Activated CD4-positive, CD25-positive, alpha-beta regulatory T cell treated with anti-CD3 and anti-CD28 coated beads, Interleukin-2, amount 50 U/mL, for 24 hours (primary cell): ENCODE measurements around the gene RGS6.

ENCODE experiments used
- ATAC-seq, 2 donors: fragments of 150-1000 bp; cut with Tn5 transposase; one replicate each; pipeline ENCODE4 v1.10.0; 2021; ENCODE audit warnings: mild to moderate bottlenecking in 1 of 2, moderate library complexity in 1 of 2

The RGS6 gene

GRCh38 chr14:72535485-72535884, 603.3 kb downstream of the RGS6 start:
- peak; percentile 70 to 86 for ATAC-seq

- no peak for ATAC-seq
These were observed 606.2 kb downstream of the RGS6 start for GRCh38 chr14:72538387-72538786.

GRCh38 chr14:72539661-72540315, 607.6 kb downstream of the RGS6 start:
- no peak for ATAC-seq

- no peak for ATAC-seq
These were observed 608.6 kb downstream of the RGS6 start for GRCh38 chr14:72540836-72541235.

GRCh38 chr14:72541546-72541945, 609.3 kb downstream of the RGS6 start:
- ATAC-seq = no peak

- ATAC-seq = no peak
These were observed 611.1 kb downstream of the RGS6 start for GRCh38 chr14:72543341-72543740.

- ATAC-seq = no peak
These were observed 612.6 kb downstream of the RGS6 start for GRCh38 chr14:72544615-72545387.

- ATAC-seq = no peak
These were observed 613.4 kb downstream of the RGS6 start for GRCh38 chr14:72545411-72546311.

GRCh38 chr14:72546344-72547016, 614.3 kb downstream of the RGS6 start:
- no peak for ATAC-seq

GRCh38 chr14:72547999-72548398, 615.8 kb downstream of the RGS6 start:
- no peak for ATAC-seq

GRCh38 chr14:72549026-72549425, 616.8 kb downstream of the RGS6 start:
- ATAC-seq = no peak

GRCh38 chr14:72549854-72550253, 617.6 kb downstream of the RGS6 start:
- no peak for ATAC-seq

- ATAC-seq = peak in 1 of 2 donors; percentile 30
These were observed 618.3 kb downstream of the RGS6 start for GRCh38 chr14:72550513-72550912.

GRCh38 chr14:72552236-72552635, 620.0 kb downstream of the RGS6 start:
- ATAC-seq = no peak

- no peak for ATAC-seq
These were observed 620.9 kb downstream of the RGS6 start for GRCh38 chr14:72553161-72553560.

GRCh38 chr14:72553656-72554055, 621.4 kb downstream of the RGS6 start:
- ATAC-seq = no peak

GRCh38 chr14:72554401-72554800, 622.2 kb downstream of the RGS6 start:
- no peak for ATAC-seq

- no peak for ATAC-seq
These were observed 622.9 kb downstream of the RGS6 start for GRCh38 chr14:72554994-72555608.

- no peak for ATAC-seq
These were observed 623.4 kb downstream of the RGS6 start for GRCh38 chr14:72555609-72556000.

- no peak for ATAC-seq
These were observed 625.4 kb downstream of the RGS6 start for GRCh38 chr14:72557671-72558070.

GRCh38 chr14:72558721-72559120, 626.5 kb downstream of the RGS6 start:
- ATAC-seq = no peak

- ATAC-seq = no peak
These were observed 627.0 kb downstream of the RGS6 start for GRCh38 chr14:72559202-72559601.
